SK-N-SH treated with all-trans-retinoic acid at 6 μM for 48 hours (cell line): ENCODE data around the gene CYP27C1.
A peak's percentile ranks its signal among the peaks of the same experiment; 100 is the strongest.

Source experiments
- ATAC-seq: fragments of 200-7000 bp; cut with Tn5 transposase; 3 replicates; pipeline ENCODE4 v1.9.1; 2020; ENCODE audit warnings: mild to moderate bottlenecking, moderate library complexity
- BACH2 ChIP-seq: fragments of 250-450 bp; sonication (Bioruptor Pico); IDR thresholded peaks from 2 replicates; pipeline ENCODE4 v1.9.0; 2021; ENCODE audit warnings: mild to moderate bottlenecking, borderline replicate concordance
- CSDC2 ChIP-seq: fragments of 250-450 bp; sonication (Bioruptor Pico); IDR thresholded peaks from 2 replicates; pipeline ENCODE4 v1.5.0; 2020; ENCODE audit warnings: mild to moderate bottlenecking, moderate library complexity
- ESRRG ChIP-seq: fragments of 250-450 bp; sonication (Bioruptor Pico); IDR thresholded peaks from 2 replicates; pipeline ENCODE4 v1.6.1; 2021; ENCODE audit warnings: mild to moderate bottlenecking
- GLIS3 ChIP-seq: fragments of 250-450 bp; sonication (Bioruptor Pico); IDR thresholded peaks from 2 replicates; pipeline ENCODE4 v1.5.0; 2020; ENCODE audit warnings: mild to moderate bottlenecking, moderate library complexity
- ISL1 ChIP-seq: fragments of 250-450 bp; sonication (Bioruptor Pico); IDR thresholded peaks from 2 replicates; pipeline ENCODE4 v2.1.2; 2022; ENCODE audit warnings: mild to moderate bottlenecking, moderate library complexity
- PATZ1 ChIP-seq: fragments of 250-450 bp; sonication (Bioruptor Pico); IDR thresholded peaks from 2 replicates; pipeline ENCODE4 v1.8.0; 2020; ENCODE audit warnings: mild to moderate bottlenecking, moderate library complexity, borderline replicate concordance
- POU6F1 ChIP-seq: fragments of 250-450 bp; sonication (Bioruptor Pico); IDR thresholded peaks from 2 replicates; pipeline ENCODE4 v1.8.0; 2021; ENCODE audit warnings: low read depth, mild to moderate bottlenecking, moderate library complexity, borderline replicate concordance
- PPARA ChIP-seq: fragments of 250-450 bp; sonication (Bioruptor Pico); IDR thresholded peaks from 2 replicates; pipeline ENCODE4 v1.5.0; 2020; ENCODE audit warnings: mild to moderate bottlenecking, borderline replicate concordance
- RARB ChIP-seq: fragments of 250-450 bp; sonication (Bioruptor Pico); IDR thresholded peaks from 2 replicates; pipeline ENCODE4 v1.8.0; 2021; ENCODE audit warnings: mild to moderate bottlenecking, moderate library complexity
- SNAI2 ChIP-seq: fragments of 250-450 bp; sonication (Bioruptor Pico); IDR thresholded peaks from 2 replicates; pipeline ENCODE4 v1.5.0; 2020; ENCODE audit warnings: mild to moderate bottlenecking, moderate library complexity
- TCF4 ChIP-seq: fragments of 250-450 bp; sonication (Bioruptor Pico); IDR thresholded peaks from 2 replicates; pipeline ENCODE4 v1.8.0; 2021; ENCODE audit warnings: mild to moderate bottlenecking, moderate library complexity, borderline replicate concordance
- ZFP30 ChIP-seq: fragments of 450-650 bp; formaldehyde crosslinking; IDR thresholded peaks from 2 replicates; pipeline ENCODE4 v1.5.0; 2022; ENCODE audit warnings: mild to moderate bottlenecking, moderate library complexity
- ZNF565 ChIP-seq: fragments of 450-650 bp; formaldehyde crosslinking; conservative IDR thresholded peaks from 2 replicates; pipeline ENCODE4 v1.5.0; 2020; ENCODE audit warnings: low read depth, mild to moderate bottlenecking, moderate library complexity
- ZNF70 ChIP-seq: fragments of 450-650 bp; formaldehyde crosslinking; IDR thresholded peaks from 2 replicates; pipeline ENCODE4 v1.5.0; 2020; ENCODE audit warnings: mild to moderate bottlenecking, moderate library complexity
- ZNF8 ChIP-seq: fragments of 450-650 bp; formaldehyde crosslinking; IDR thresholded peaks from 2 replicates; pipeline ENCODE4 v1.5.0; 2020; ENCODE audit warnings: mild to moderate bottlenecking, moderate library complexity
- TF ChIP-seq, protein P1 (sequence below): fragments of 250-450 bp; sonication (Bioruptor Pico); IDR thresholded peaks from 2 replicates; pipeline ENCODE4 v1.5.1; 2021; ENCODE audit warnings: mild to moderate bottlenecking, moderate library complexity
- TF ChIP-seq, protein P2 (sequence below): fragments of 250-450 bp; sonication (Bioruptor Pico); IDR thresholded peaks from 2 replicates; pipeline ENCODE4 v1.5.1; 2020; ENCODE audit warnings: low read depth, mild to moderate bottlenecking, moderate library complexity
- TF ChIP-seq, protein P3 (sequence below): fragments of 250-450 bp; sonication (Bioruptor Pico); IDR thresholded peaks from 2 replicates; pipeline ENCODE4 v1.5.0; 2020; ENCODE audit warnings: mild to moderate bottlenecking, moderate library complexity

Gene CYP27C1

DNA sequence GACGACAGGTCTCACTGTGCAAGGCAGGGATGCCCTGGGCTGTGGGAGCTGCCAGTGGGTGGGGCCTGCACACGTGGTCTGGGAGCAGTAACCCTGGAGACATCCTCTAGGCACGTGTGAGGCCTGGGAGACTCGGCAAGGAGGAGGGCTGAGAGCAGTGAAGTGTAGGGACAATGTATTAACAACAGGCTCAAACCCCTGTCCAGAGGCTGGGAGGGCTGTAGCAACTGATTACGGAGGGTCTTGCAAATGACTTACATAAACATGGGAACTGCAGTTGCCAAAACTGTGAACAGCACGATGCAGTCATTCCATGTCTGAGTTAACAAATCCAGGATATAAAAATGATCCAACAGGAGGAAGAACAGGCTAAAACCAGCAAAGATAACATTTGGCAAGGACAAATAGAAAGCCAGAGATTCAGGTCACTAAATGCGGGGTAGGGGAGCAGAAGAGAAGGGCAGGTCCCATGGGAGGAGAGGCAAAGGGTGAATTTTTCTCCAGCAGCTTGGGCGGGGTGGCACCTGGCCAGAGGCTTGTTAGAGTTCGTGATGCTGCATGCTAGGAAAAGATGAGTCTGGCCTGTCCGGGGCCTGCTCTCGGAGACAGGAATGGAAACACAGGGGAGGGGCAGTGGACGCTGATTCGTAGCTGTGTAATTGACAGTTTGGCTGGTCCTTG, 44.9 kb downstream of the CYP27C1 start:
- ATAC-seq, result peak; percentile 47
- TF ChIP-seq RARB (CRISPR knock-in tag) (no peak), ZNF8 (CRISPR knock-in tag) (no peak), CSDC2 (CRISPR knock-in tag) (no peak), POU6F1 (CRISPR knock-in tag) (no peak), ZNF565 (no peak), BACH2 (CRISPR knock-in tag) (no peak), ISL1 (CRISPR knock-in tag) (no peak), ZFP30 (CRISPR knock-in tag) (no peak), TCF4 (no peak)
- TF ChIP-seq, protein P1, sequence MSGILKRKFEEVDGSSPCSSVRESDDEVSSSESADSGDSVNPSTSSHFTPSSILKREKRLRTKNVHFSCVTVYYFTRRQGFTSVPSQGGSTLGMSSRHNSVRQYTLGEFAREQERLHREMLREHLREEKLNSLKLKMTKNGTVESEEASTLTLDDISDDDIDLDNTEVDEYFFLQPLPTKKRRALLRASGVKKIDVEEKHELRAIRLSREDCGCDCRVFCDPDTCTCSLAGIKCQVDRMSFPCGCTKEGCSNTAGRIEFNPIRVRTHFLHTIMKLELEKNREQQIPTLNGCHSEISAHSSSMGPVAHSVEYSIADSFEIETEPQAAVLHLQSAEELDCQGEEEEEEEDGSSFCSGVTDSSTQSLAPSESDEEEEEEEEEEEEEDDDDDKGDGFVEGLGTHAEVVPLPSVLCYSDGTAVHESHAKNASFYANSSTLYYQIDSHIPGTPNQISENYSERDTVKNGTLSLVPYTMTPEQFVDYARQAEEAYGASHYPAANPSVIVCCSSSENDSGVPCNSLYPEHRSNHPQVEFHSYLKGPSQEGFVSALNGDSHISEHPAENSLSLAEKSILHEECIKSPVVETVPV (CRISPR knock-in tag), result no peak

GRCh38 chr2:127174640-127175039, 45.5 kb downstream of the CYP27C1 start:
- TF ChIP-seq SNAI2 (CRISPR knock-in tag) (no peak), ZNF8 (CRISPR knock-in tag) (no peak), ESRRG (no peak), ZFP30 (CRISPR knock-in tag) (no peak), ISL1 (CRISPR knock-in tag) (no peak), PPARA (CRISPR knock-in tag) (no peak), CSDC2 (CRISPR knock-in tag) (no peak), POU6F1 (CRISPR knock-in tag) (no peak), PATZ1 (CRISPR knock-in tag) (no peak), ZNF70 (CRISPR knock-in tag) (no peak), GLIS3 (CRISPR knock-in tag) (no peak)
- TF ChIP-seq, protein P1 (CRISPR knock-in tag), result no peak
- TF ChIP-seq, protein P2, sequence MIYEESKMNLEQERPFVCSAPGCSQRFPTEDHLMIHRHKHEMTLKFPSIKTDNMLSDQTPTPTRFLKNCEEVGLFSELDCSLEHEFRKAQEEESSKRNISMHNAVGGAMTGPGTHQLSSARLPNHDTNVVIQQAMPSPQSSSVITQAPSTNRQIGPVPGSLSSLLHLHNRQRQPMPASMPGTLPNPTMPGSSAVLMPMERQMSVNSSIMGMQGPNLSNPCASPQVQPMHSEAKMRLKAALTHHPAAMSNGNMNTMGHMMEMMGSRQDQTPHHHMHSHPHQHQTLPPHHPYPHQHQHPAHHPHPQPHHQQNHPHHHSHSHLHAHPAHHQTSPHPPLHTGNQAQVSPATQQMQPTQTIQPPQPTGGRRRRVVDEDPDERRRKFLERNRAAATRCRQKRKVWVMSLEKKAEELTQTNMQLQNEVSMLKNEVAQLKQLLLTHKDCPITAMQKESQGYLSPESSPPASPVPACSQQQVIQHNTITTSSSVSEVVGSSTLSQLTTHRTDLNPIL (CRISPR knock-in tag), result no peak
- TF ChIP-seq, protein P3, sequence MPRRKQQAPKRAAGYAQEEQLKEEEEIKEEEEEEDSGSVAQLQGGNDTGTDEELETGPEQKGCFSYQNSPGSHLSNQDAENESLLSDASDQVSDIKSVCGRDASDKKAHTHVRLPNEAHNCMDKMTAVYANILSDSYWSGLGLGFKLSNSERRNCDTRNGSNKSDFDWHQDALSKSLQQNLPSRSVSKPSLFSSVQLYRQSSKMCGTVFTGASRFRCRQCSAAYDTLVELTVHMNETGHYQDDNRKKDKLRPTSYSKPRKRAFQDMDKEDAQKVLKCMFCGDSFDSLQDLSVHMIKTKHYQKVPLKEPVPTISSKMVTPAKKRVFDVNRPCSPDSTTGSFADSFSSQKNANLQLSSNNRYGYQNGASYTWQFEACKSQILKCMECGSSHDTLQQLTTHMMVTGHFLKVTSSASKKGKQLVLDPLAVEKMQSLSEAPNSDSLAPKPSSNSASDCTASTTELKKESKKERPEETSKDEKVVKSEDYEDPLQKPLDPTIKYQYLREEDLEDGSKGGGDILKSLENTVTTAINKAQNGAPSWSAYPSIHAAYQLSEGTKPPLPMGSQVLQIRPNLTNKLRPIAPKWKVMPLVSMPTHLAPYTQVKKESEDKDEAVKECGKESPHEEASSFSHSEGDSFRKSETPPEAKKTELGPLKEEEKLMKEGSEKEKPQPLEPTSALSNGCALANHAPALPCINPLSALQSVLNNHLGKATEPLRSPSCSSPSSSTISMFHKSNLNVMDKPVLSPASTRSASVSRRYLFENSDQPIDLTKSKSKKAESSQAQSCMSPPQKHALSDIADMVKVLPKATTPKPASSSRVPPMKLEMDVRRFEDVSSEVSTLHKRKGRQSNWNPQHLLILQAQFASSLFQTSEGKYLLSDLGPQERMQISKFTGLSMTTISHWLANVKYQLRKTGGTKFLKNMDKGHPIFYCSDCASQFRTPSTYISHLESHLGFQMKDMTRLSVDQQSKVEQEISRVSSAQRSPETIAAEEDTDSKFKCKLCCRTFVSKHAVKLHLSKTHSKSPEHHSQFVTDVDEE, result no peak
- no peak for ATAC-seq
